Heart left ventricle (tissue), 16 donors: ENCODE results near the gene LGI1. TPM values are rescaled to one million over a fixed set of nuclear protein-coding genes. Genes with fewer than 3 reads are reported as not detected.
"Not testable (repeated sequence)": the region's sequence is repeated elsewhere in the genome, so short reads cannot be mapped to it uniquely, and the experiment has no call there.

ENCODE experiments used
- ATAC-seq, 4 donors: fragments of 200-7000 bp; cut with Tn5 transposase; one replicate each; pipeline ENCODE4 v1.9.1; 2020 to 2022; ENCODE audit warnings: moderate library complexity in 4 of 4, mild to moderate bottlenecking in 3 of 4, moderate number of reproducible peaks in 1 of 4
- DNase-seq, 5 donors: peaks; one replicate each; pipeline ENCODE4 v3.0.0-alpha.2; 2020
- H3K27ac ChIP-seq, 12 donors: fragments of 200-600 bp; sonication (generic) in 4 of 12; one replicate each; pipeline versions ENCODE4 v1.5.0 to v1.8.0; 2016 to 2022; ENCODE audit warnings: mild to moderate bottlenecking in 2 of 12
- H3K27me3 ChIP-seq, 9 donors: fragments of 200-600 bp; sonication (generic) in 2 of 9; one replicate each; pipeline versions ENCODE4 v1.5.1 to v1.8.0; 2016 to 2022; ENCODE audit warnings: mild to moderate bottlenecking in 3 of 9
- H3K36me3 ChIP-seq, 9 donors: fragments of 200-600 bp; sonication (generic) in 2 of 9; one replicate each; pipeline versions ENCODE4 v1.5.0 to v1.8.0; 2018 to 2022; ENCODE audit warnings: mild to moderate bottlenecking in 2 of 9
- H3K4me1 ChIP-seq, 12 donors: fragments of 200-600 bp; sonication (generic) in 4 of 12; one replicate each; pipeline versions ENCODE4 v1.5.0 to v1.8.0; 2016 to 2022; ENCODE audit warnings: mild to moderate bottlenecking in 3 of 12
- H3K4me3 ChIP-seq, 12 donors: fragments of 200-600 bp; sonication (generic) in 4 of 12; one replicate each; pipeline versions ENCODE4 v1.5.0 to v1.8.0; 2017 to 2022; ENCODE audit warnings: mild to moderate bottlenecking in 9 of 12, moderate library complexity in 4 of 12
- H3K9me3 ChIP-seq, 12 donors: fragments of 200-600 bp; sonication (generic) in 4 of 12; one replicate each; pipeline versions ENCODE4 v1.5.0 to v1.8.0; 2016 to 2022; ENCODE audit warnings: mild to moderate bottlenecking in 1 of 12
- POLR2A ChIP-seq, 2 donors: fragments of 450-650 bp; IDR thresholded peaks; one replicate each; pipeline ENCODE4 v1.6.1; 2017; ENCODE audit warnings: antibody characterized with exemption in 2 of 2, mild to moderate bottlenecking in 2 of 2, moderate library complexity in 2 of 2
- WGBS, 4 donors: extraction: QIAGEN DNeasy Blood & Tissue Kit in 2 of 4; methylation state at CpG; one replicate each; pipeline versions ENCODE4 v1.1.5 to v1.1.7; 2013 to 2018; 5-methylcytosine and 5-hydroxymethylcytosine counted together
- intact Hi-C, 10 donors: fragments of 100-400 bp; cut with DNase I; formaldehyde crosslinking; loops; one replicate each; pipeline versions ENCODE4 v1.11.1 to v1.14.2; 2022
- polyA plus RNA-seq, 2 donors: library from polyadenylated mRNA; stranded (reverse); fragments of 200-250 nt; gene quantifications; one replicate each; pipeline ENCODE4 v1.2.3, GENCODE V29; 2013
- total RNA-seq, 9 donors: library from RNA; depleted of rRNA in 2 of 9; stranded (reverse); fragments of >200 nt in 2 of 9; fragmentation: NEBNext Ultra II Directional in 3 of 9; extraction: Animal tissue kit (Norgen Biotek cat#: 25700) in 3 of 9; gene quantifications; one replicate each; pipeline versions ENCODE4 v1.1.0 to v1.2.4, GENCODE V29; 2016 to 2023
- TF ChIP-seq, protein P1 (sequence below), 12 donors: fragments of 200-600 bp; sonication (generic) in 4 of 12; IDR thresholded peaks; one replicate each; pipeline versions ENCODE4 v1.5.0 to v1.8.0; 2018 to 2022; ENCODE audit warnings: antibody characterized with exemption in 12 of 12, mild to moderate bottlenecking in 5 of 12
- donor health status: ischemic (EF 13 %, LVEDD 7.1; RV severe dilation, severe dysfunction).
- donor health status: healthy with polysubstance abuse.
- donor health status: DM: no; HTN: yes; CAD: no.
- donor health status: DM: no; HTN: no; CAD: no.
- donor health status: ischemic (EF 25% LVEDD 6.9; RV normal size, moderate dysfunction).
- donor health status: ischemic (EF 25% LVEDD 5.7; RV mildly dilated, moderate dysfunction).
- donor health status: healthy.
- donor health status: DM: yes; HTN: yes; CAD: no.
- donor health status: ischemic (EF 35%, LVEDD 5.7; RV mildly dilated, moderate dysfunction).
- donor health status: nonischemic (EF 11% LVEDD 7.7; RV severe dilation, severe dysfunction).
- donor health status: DM: yes; HTN: yes; CAD: no.
- donor health status: PGD.
- donor health status: ischemic (EF 29% LVEDD 5.4; RV normal size, mild dysfunction).
- donor health status: nonischemic (EF 23%, LVEDD 6.1; RV moderate dilation, normal function).

Gene LGI1
- total and polyA plus RNA-seq, 11 donors = 0.30 to 0.57 (median 0.52) TPM; not detected in 8

- peaks cover 0 to 4% (median 0%) of the 10 kb centered on the region in 9 donors for H3K27me3 ChIP-seq
- no peaks in the 10 kb centered on the region for H3K9me3 ChIP-seq
- 24 to 32% (median 28%) methylated on average over 7 of the region's 7 CpGs for WGBS, 4 donors
- intact Hi-C loops = no loop called here
- DNase-seq (peak in 1 of 5 donors; percentile 38), ATAC-seq (no peak)
- no peak overlapping the region for H3K4me3 ChIP-seq
- H3K27ac ChIP-seq = no peak overlapping the region
- H3K4me1 ChIP-seq = no peaks in the 10 kb centered on the region
- H3K36me3 ChIP-seq = no peaks in the 10 kb centered on the region
- TF ChIP-seq, protein P1, sequence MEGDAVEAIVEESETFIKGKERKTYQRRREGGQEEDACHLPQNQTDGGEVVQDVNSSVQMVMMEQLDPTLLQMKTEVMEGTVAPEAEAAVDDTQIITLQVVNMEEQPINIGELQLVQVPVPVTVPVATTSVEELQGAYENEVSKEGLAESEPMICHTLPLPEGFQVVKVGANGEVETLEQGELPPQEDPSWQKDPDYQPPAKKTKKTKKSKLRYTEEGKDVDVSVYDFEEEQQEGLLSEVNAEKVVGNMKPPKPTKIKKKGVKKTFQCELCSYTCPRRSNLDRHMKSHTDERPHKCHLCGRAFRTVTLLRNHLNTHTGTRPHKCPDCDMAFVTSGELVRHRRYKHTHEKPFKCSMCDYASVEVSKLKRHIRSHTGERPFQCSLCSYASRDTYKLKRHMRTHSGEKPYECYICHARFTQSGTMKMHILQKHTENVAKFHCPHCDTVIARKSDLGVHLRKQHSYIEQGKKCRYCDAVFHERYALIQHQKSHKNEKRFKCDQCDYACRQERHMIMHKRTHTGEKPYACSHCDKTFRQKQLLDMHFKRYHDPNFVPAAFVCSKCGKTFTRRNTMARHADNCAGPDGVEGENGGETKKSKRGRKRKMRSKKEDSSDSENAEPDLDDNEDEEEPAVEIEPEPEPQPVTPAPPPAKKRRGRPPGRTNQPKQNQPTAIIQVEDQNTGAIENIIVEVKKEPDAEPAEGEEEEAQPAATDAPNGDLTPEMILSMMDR (IDR thresholded peaks at IDR 0.05) = no peak
- TF ChIP-seq POLR2A (IDR thresholded peaks at IDR 0.05) = no peak
Measured at GRCh38 chr10:93826355-93826754, 68.6 kb downstream of the LGI1 start.

- Histone ChIP-seq H3K4me3 (no peak overlapping the region), H3K36me3 (no peaks in the 10 kb centered on the region), H3K4me1 (no peaks in the 10 kb centered on the region), H3K9me3 (no peaks in the 10 kb centered on the region), H3K27me3 (peaks cover 0 to 4% (median 0%) of the 10 kb centered on the region in 9 donors), H3K27ac (no peak overlapping the region)
- intact Hi-C loops = no loop called here
- DNase-seq = no peak
- 81 to 89% (median 84%) methylated on average over 11 of the region's 11 CpGs for WGBS, 4 donors
- TF ChIP-seq, protein P1 (IDR thresholded peaks at IDR 0.05) = no peak
- TF ChIP-seq POLR2A (IDR thresholded peaks at IDR 0.05) = no peak
- no peak for ATAC-seq
Measured at GRCh38 chr10:93827056-93827804, 69.5 kb downstream of the LGI1 start.

DNA sequence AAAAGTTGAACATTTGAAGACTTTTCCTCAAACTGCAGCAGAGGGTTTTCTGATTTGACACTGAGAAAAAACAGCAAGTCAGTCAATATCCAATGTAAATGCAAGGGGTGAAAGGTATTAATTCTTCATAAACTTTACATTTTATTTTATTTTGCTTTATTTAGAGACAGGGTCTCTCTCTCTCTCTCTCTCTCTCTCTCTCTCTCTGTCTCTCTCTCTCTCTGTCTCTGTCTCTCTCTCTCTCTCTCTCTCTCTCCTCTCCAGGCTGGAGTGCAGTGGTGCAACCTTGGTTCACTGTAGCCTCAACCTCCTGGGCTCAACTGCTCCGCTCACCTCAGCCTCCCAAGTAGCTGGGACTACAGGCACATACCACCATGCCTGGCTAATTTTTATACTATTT, 73.3 kb downstream of the LGI1 start:
- DNase-seq, H3K36me3 ChIP-seq, H3K27me3 ChIP-seq, H3K4me3 ChIP-seq, ATAC-seq, intact Hi-C loops, H3K4me1 ChIP-seq, H3K27ac ChIP-seq: not testable (repeated sequence)
- H3K9me3 ChIP-seq = peaks cover 0 to 15% (median 2%) of the 10 kb centered on the region in 12 donors
- WGBS, 4 donors = 92 to 100% (median 99%) methylated on average over 1 of the region's 1 CpG

DNA sequence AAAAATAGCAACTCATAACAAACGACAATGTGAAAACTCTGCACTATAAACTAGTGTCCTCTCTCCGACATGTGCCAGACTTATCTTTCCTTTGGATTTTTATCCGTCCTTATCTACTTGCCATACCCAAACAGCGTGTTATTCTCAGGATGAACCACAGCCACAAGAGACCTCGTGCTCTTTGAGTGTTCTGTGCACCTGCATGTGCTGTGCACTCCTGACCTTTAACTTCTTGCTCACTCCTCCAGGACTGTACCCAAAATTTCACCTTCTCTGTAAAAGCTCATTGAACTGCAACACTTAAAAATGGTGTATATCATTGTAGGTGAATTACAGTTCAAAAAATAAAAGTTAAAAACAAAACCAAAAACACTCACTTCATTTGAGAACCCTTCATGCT, 78.0 kb downstream of the LGI1 start:
- TF ChIP-seq POLR2A (IDR thresholded peaks at IDR 0.05) = no peak
- TF ChIP-seq, protein P1 (IDR thresholded peaks at IDR 0.05) = no peak
- H3K9me3 ChIP-seq = peaks cover 0 to 15% (median 2%) of the 10 kb centered on the region in 12 donors
- 39 to 56% (median 46%) methylated on average over 5 of the region's 5 CpGs for WGBS, 4 donors
- H3K4me3 ChIP-seq = no peak overlapping the region
- intact Hi-C loops = no loop called here
- no peak overlapping the region for H3K27ac ChIP-seq
- H3K4me1 ChIP-seq = no peaks in the 10 kb centered on the region
- no peaks in the 10 kb centered on the region for H3K27me3 ChIP-seq
- H3K36me3 ChIP-seq = no peaks in the 10 kb centered on the region
- DNase-seq (no peak), ATAC-seq (no peak)
